GM12864 (cell line): ENCODE data around the gene RALGPS1.

Experiments used
- DNase-seq: peaks from one replicate; pipeline ENCODE4 v3.0.0-alpha.2; 2011; ENCODE audit warnings: low read depth
- H3K4me3 ChIP-seq: 2 replicates; pipeline ENCODE4 v1.5.1; 2011; ENCODE audit warnings: mild to moderate bottlenecking, low read depth, low read length, control low read depth
- TF ChIP-seq, protein P1 (sequence below): IDR thresholded peaks from 2 replicates; pipeline ENCODE4 v1.5.1; 2011; ENCODE audit warnings: low read depth, mild to moderate bottlenecking, moderate library complexity, low read length, control low read depth, inconsistent platforms; ENCODE audit errors: missing control alignments

RALGPS1 gene

GRCh38 chr9:126886034-126886822, 28.4 kb upstream of the RALGPS1 start:
- TF ChIP-seq, protein P1, sequence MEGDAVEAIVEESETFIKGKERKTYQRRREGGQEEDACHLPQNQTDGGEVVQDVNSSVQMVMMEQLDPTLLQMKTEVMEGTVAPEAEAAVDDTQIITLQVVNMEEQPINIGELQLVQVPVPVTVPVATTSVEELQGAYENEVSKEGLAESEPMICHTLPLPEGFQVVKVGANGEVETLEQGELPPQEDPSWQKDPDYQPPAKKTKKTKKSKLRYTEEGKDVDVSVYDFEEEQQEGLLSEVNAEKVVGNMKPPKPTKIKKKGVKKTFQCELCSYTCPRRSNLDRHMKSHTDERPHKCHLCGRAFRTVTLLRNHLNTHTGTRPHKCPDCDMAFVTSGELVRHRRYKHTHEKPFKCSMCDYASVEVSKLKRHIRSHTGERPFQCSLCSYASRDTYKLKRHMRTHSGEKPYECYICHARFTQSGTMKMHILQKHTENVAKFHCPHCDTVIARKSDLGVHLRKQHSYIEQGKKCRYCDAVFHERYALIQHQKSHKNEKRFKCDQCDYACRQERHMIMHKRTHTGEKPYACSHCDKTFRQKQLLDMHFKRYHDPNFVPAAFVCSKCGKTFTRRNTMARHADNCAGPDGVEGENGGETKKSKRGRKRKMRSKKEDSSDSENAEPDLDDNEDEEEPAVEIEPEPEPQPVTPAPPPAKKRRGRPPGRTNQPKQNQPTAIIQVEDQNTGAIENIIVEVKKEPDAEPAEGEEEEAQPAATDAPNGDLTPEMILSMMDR, result no peak
- H3K4me3 ChIP-seq, result no peak overlapping the region

DNA sequence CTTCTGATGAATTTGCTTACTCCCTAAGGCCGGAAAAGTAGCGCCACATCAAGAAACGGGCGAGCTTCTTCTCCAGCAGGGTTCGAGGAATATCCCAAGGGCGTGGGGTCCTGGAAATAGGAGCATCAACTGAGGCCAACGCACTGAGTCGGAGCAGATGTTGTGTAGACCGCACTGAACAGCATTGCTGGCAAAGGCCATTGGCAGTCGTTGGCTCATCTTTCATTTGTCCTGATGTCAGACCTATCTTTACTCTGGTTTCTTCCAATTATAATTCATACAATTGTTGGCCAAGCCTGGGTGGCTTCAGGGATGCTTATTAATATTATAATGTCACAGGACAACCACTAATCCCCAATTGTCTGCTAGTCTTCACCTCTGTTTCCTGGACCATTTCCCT, 27.7 kb upstream of the RALGPS1 start:
- DNase-seq, result no peak
- TF ChIP-seq, protein P1, result no peak
- H3K4me3 ChIP-seq, result no peak overlapping the region

More at GRCh38 chr9:126886034-126886822, 28.4 kb upstream of the RALGPS1 start:
- no peak for DNase-seq

- TF ChIP-seq, protein P1, result no peak
- H3K4me3 ChIP-seq, result no peak overlapping the region
- no peak for DNase-seq
Measured at GRCh38 chr9:126891676-126892075, 22.9 kb upstream of the RALGPS1 start.

DNA sequence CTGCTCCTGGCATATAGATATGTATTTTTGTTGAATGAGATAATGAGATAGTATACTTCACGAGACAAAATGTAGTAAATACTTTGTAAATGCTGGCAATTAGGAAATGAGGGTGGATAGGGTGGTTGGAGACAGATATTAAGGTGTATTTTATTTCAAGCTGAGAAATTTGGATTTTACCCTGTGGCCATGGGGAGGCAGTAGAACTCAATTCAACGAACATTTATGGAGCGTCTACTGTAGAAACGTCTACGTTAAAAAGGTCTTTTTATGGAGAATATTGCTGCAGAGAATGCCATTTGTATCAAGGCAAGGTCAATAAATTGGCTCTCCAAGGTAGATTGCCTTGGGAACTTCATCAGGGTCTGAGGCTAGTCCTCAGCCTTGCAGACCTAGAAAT, 21.5 kb upstream of the RALGPS1 start:
- DNase-seq, result no peak
- TF ChIP-seq, protein P1, result peak; percentile 27
- H3K4me3 ChIP-seq, result no peak overlapping the region

DNA sequence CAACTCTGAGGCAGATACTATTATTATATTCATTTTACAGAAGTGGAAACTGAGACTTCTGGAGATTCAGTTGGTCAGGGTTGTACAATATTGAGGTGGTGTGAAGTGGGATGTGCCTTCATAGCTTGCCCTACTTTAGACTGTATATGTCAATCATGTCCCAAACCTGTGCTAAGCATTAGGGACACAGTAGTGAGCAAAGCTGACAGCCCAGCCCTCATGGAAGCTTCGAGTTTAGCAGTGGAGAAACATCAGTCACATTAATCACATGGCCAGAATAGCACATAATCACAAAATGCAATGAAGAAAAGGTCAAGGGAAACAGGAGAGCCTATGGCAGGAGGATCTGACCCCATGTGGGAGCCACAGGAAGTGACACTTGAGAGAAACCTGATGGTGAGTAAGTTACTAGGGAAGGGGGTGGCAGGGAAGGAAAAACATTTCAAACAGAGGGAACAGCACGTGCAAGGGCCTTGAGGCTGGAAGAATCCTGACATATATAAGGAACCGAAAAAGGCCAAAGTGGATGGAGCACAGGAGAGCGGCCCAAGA, 20.5 kb upstream of the RALGPS1 start:
- no peak overlapping the region for H3K4me3 ChIP-seq
- TF ChIP-seq, protein P1, result no peak
- no peak for DNase-seq

- no peak overlapping the region for H3K4me3 ChIP-seq
- TF ChIP-seq, protein P1, result no peak
- no peak for DNase-seq
Measured at GRCh38 chr9:126902210-126902609, 12.4 kb upstream of the RALGPS1 start.
